Suprapubic skin (tissue), 4 donors: ENCODE results near the gene SPARCL1. TPM values are rescaled to one million over a fixed set of nuclear protein-coding genes. Genes with fewer than 3 reads are reported as not detected.

Experiments
- DNase-seq, 2 donors: peaks; one replicate each; pipeline ENCODE4 v3.0.0-alpha.2; 2019; ENCODE audit warnings: low spot score in 2 of 2
- H3K27ac ChIP-seq: fragments of 200-600 bp; sonication (generic); one replicate; pipeline ENCODE4 v1.5.1; 2019
- H3K27me3 ChIP-seq: fragments of 200-600 bp; sonication (generic); one replicate; pipeline ENCODE4 v1.5.1; 2019
- H3K36me3 ChIP-seq: fragments of 200-600 bp; sonication (generic); one replicate; pipeline ENCODE4 v1.5.1; 2019
- H3K4me1 ChIP-seq: fragments of 200-600 bp; sonication (generic); one replicate; pipeline ENCODE4 v1.5.1; 2019
- H3K4me3 ChIP-seq: fragments of 200-600 bp; sonication (generic); one replicate; pipeline ENCODE4 v1.5.1; 2019; ENCODE audit warnings: mild to moderate bottlenecking
- H3K9me3 ChIP-seq: fragments of 200-600 bp; sonication (generic); one replicate; pipeline ENCODE4 v1.5.1; 2019
- CTCF ChIP-seq, 2 donors: fragments of 200-600 bp in 1 of 2; fragments of 450-650 bp in 1 of 2; sonication (generic) in 1 of 2; IDR thresholded peaks; one replicate each; pipeline ENCODE4 v1.5.1; 2016 to 2019; ENCODE audit warnings: antibody characterized with exemption in 2 of 2, mild to moderate bottlenecking in 1 of 2, moderate library complexity in 1 of 2
- EP300 ChIP-seq: sonication (generic); formaldehyde crosslinking; IDR thresholded peaks from one replicate; pipeline ENCODE4 v1.6.1; 2017; ENCODE audit warnings: antibody characterized with exemption
- POLR2A ChIP-seq, 2 donors: fragments of 450-650 bp; IDR thresholded peaks; one replicate each; pipeline ENCODE4 v1.6.1; 2017; ENCODE audit warnings: antibody characterized with exemption in 2 of 2, mild to moderate bottlenecking in 2 of 2, moderate library complexity in 2 of 2
- POLR2AphosphoS5 ChIP-seq, 3 donors: sonication (generic); formaldehyde crosslinking; IDR thresholded peaks; one replicate each; pipeline ENCODE4 v1.6.1; 2017; ENCODE audit warnings: antibody characterized with exemption in 3 of 3
- whole genome bisulfite sequencing: methylation state at CpG from one replicate; pipeline ENCODE4 v1.1.5; 2018; 5-methylcytosine and 5-hydroxymethylcytosine counted together
- total RNA-seq, 4 donors: library from RNA; depleted of rRNA; stranded (reverse); fragments of >200 nt; gene quantifications; one replicate each; pipeline ENCODE4 v1.1.0, GENCODE V29; 2016

Gene SPARCL1
- total RNA-seq, 4 donors from 2014 or later, result 62.3 to 124 (median 84.0) TPM

GRCh38 chr4:87557348-87557747 is 28.2 kb upstream of the SPARCL1 start:
- WGBS, result 74% methylated on average over 2 of the region's 2 CpGs
- H3K9me3 ChIP-seq, result no peaks in the 10 kb centered on the region
- H3K36me3 ChIP-seq, result no peaks in the 10 kb centered on the region
- H3K4me3 ChIP-seq, result no peak overlapping the region
- no peak for DNase-seq
- no peaks in the 10 kb centered on the region for H3K27me3 ChIP-seq
- TF ChIP-seq CTCF (IDR thresholded peaks at IDR 0.05) (no peak), POLR2A (IDR thresholded peaks at IDR 0.05) (no peak), EP300 (no peak), POLR2AphosphoS5 (IDR thresholded peaks at IDR 0.05) (no peak)
- H3K4me1 ChIP-seq, result no peaks in the 10 kb centered on the region
- H3K27ac ChIP-seq, result no peak overlapping the region

- H3K27ac ChIP-seq, result no peak overlapping the region
- TF ChIP-seq POLR2A (IDR thresholded peaks at IDR 0.05), result no peak
- no peak for TF ChIP-seq EP300
- TF ChIP-seq POLR2AphosphoS5 (IDR thresholded peaks at IDR 0.05), result no peak
- TF ChIP-seq CTCF (IDR thresholded peaks at IDR 0.05), result no peak
- no peaks in the 10 kb centered on the region for H3K4me1 ChIP-seq
- no peaks in the 10 kb centered on the region for H3K9me3 ChIP-seq
- H3K36me3 ChIP-seq, result no peaks in the 10 kb centered on the region
- DNase-seq, result no peak
- H3K4me3 ChIP-seq, result no peak overlapping the region
- no peaks in the 10 kb centered on the region for H3K27me3 ChIP-seq
- WGBS, result 73% methylated on average over 5 of the region's 5 CpGs
Observed at GRCh38 chr4:87555773-87556619, 26.8 kb upstream of the SPARCL1 start.

GRCh38 chr4:87553182-87553581 is 24.0 kb upstream of the SPARCL1 start:
- DNase-seq, result no peak
- Histone ChIP-seq H3K27me3 (no peaks in the 10 kb centered on the region), H3K4me1 (no peaks in the 10 kb centered on the region), H3K36me3 (no peaks in the 10 kb centered on the region), H3K4me3 (no peak overlapping the region), H3K9me3 (no peaks in the 10 kb centered on the region), H3K27ac (no peak overlapping the region)
- no peak for TF ChIP-seq EP300
- no peak for TF ChIP-seq POLR2A (IDR thresholded peaks at IDR 0.05)
- TF ChIP-seq POLR2AphosphoS5 (IDR thresholded peaks at IDR 0.05), result no peak
- TF ChIP-seq CTCF (IDR thresholded peaks at IDR 0.05), result no peak
- 90% methylated on average over 4 of the region's 4 CpGs for WGBS

- H3K9me3 ChIP-seq, result no peaks in the 10 kb centered on the region
- DNase-seq, result no peak
- 84% methylated on average over 3 of the region's 3 CpGs for WGBS
- no peak overlapping the region for H3K4me3 ChIP-seq
- no peaks in the 10 kb centered on the region for H3K27me3 ChIP-seq
- TF ChIP-seq CTCF (IDR thresholded peaks at IDR 0.05), result no peak
- TF ChIP-seq POLR2AphosphoS5 (IDR thresholded peaks at IDR 0.05), result no peak
- no peak for TF ChIP-seq POLR2A (IDR thresholded peaks at IDR 0.05)
- no peak for TF ChIP-seq EP300
- H3K4me1 ChIP-seq, result no peaks in the 10 kb centered on the region
- H3K27ac ChIP-seq, result no peak overlapping the region
- H3K36me3 ChIP-seq, result no peaks in the 10 kb centered on the region
Observed at GRCh38 chr4:87551361-87551760, 22.2 kb upstream of the SPARCL1 start.

GRCh38 chr4:87547016-87547708 is 18.0 kb upstream of the SPARCL1 start:
- no peaks in the 10 kb centered on the region for H3K9me3 ChIP-seq
- H3K4me1 ChIP-seq, result no peaks in the 10 kb centered on the region
- H3K27me3 ChIP-seq, result no peaks in the 10 kb centered on the region
- no peaks in the 10 kb centered on the region for H3K36me3 ChIP-seq
- no peak overlapping the region for H3K4me3 ChIP-seq
- no peak for DNase-seq
- no peak overlapping the region for H3K27ac ChIP-seq
- WGBS, result 68% methylated on average over 5 of the region's 5 CpGs
- no peak for TF ChIP-seq POLR2AphosphoS5 (IDR thresholded peaks at IDR 0.05)
- TF ChIP-seq POLR2A (IDR thresholded peaks at IDR 0.05), result no peak
- TF ChIP-seq EP300, result no peak
- TF ChIP-seq CTCF (IDR thresholded peaks at IDR 0.05), result no peak
